Measurements from ENCODE around the gene DYNLT3. TPM values are rescaled to one million over a fixed set of nuclear protein-coding genes. Genes with fewer than 3 reads are reported as not detected.

DYNLT3 gene
- total RNA-seq, 1 donor = 79.9 TPM

DNA sequence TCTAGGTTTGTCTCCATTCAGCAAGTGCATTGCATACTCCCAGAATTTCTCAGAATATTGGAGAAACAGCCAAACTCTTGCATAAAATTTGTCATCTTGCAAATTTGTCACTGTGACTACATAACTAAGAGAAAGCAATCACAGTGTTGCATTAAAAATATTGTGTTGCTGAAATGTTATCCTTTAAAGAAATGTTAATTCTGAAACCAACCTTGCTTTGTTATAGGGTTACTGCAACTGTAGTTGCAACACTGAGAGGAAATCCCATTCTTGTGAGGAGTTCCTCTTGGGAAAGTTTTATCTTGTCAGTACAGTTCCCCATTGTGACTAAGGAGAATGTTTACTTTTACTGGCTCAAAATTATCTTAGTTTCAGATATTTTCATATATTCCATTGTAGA is 46.7 kb downstream of the DYNLT3 start:
- TF ChIP-seq, protein P1, sequence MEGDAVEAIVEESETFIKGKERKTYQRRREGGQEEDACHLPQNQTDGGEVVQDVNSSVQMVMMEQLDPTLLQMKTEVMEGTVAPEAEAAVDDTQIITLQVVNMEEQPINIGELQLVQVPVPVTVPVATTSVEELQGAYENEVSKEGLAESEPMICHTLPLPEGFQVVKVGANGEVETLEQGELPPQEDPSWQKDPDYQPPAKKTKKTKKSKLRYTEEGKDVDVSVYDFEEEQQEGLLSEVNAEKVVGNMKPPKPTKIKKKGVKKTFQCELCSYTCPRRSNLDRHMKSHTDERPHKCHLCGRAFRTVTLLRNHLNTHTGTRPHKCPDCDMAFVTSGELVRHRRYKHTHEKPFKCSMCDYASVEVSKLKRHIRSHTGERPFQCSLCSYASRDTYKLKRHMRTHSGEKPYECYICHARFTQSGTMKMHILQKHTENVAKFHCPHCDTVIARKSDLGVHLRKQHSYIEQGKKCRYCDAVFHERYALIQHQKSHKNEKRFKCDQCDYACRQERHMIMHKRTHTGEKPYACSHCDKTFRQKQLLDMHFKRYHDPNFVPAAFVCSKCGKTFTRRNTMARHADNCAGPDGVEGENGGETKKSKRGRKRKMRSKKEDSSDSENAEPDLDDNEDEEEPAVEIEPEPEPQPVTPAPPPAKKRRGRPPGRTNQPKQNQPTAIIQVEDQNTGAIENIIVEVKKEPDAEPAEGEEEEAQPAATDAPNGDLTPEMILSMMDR (IDR thresholded peaks at IDR 0.05; ENCODE audit: insufficient read depth, low read depth, low read length) = no peak
- DNase-seq (ENCODE audit: low read depth) = no peak
- H3K4me3 ChIP-seq (ENCODE audit: low read depth, low read length) = no peak overlapping the region

DNA sequence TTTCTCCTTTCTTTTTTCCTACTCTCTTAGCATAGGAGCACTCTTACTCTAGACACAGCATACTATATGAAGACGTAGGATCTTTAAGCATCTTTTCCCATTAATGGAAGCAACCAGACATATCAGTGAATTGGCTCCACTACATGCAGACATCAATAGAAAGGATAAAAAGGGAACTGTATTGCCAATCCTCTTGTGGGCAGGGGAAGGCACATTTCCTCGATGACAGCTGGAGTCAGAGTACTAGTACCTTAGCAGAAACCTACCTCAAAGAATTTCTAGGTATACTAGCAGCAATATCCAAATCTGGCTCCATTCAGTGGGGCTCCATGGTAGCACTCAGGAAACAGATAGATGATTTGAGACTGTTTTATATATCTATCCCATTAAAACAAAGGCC is 47.4 kb downstream of the DYNLT3 start:
- TF ChIP-seq, protein P1 (IDR thresholded peaks at IDR 0.05; ENCODE audit: insufficient read depth, low read depth, low read length) = no peak
- no peak overlapping the region for H3K4me3 ChIP-seq (ENCODE audit: low read depth, low read length)
- DNase-seq (ENCODE audit: low read depth) = no peak

DNA sequence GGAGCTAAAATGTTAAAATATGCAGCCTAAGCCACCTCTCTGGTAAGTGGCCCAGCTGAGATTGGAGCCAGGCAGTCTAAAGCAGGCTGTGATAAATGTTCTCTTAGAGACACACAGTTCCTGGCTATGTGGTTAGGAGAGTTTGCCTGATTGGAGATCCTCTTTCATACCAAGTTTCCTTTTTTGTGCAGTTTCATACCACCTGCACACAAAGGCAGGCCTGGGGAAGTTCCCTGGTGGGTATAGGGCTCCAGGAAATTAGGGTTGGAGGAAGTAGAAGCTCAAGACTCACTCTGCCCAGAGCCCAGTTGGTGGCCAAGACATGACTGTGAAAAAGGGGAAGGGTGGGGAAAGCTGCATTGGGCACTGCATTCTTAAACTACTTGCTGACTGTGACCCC is 50.6 kb downstream of the DYNLT3 start:
- TF ChIP-seq, protein P1 (IDR thresholded peaks at IDR 0.05; ENCODE audit: insufficient read depth, low read depth, low read length) = no peak
- no peak overlapping the region for H3K4me3 ChIP-seq (ENCODE audit: low read depth, low read length)

DNA sequence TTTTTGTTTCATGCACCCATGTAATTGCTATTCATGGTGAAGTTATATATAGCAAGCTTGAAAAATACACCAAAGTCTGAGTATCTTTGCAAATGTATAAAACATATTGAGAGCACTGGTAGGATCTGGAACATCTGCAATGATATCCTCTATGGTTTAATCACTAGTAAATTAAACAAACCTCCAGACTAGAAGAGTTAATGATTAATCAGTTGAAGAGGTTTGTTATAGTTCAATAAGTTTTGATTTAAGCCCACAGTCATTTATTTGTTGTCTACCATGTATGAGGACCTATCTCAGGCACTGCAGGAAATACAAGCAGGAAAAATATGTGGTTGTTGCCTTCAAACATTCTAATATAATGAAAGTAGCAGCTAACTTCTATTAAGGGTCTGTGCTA is 51.1 kb downstream of the DYNLT3 start:
- H3K4me3 ChIP-seq (ENCODE audit: low read depth, low read length) = no peak overlapping the region
- no peak for DNase-seq (ENCODE audit: low read depth)
- TF ChIP-seq, protein P1 (IDR thresholded peaks at IDR 0.05; ENCODE audit: insufficient read depth, low read depth, low read length) = no peak

More for the DNA sequence above, 50.6 kb downstream of the DYNLT3 start:
- no peak for DNase-seq (ENCODE audit: low read depth)

Small RNAs within 50 kb of the gene (small RNA-seq; reads per million reads assigned to genes)
- not detected for gene RNU6-49P

Other genes with a start within 250 kb of the DYNLT3 start
- gene XK, start 161.8 kb downstream of the DYNLT3 start, total RNA-seq = 0.64 and 0.86 TPM in 2 replicates
- under 0.01 and 0.32 TPM in 2 replicates for gene CYBB, start 67.5 kb downstream of the DYNLT3 start, total RNA-seq
- 10.4 and 21.9 TPM in 2 replicates for gene SYTL5, start 159.0 kb upstream of the DYNLT3 start, total RNA-seq

Data from fibroblast of villous mesenchyme (primary cell).